HG02759 (cell line): ENCODE results near the gene LNPK.
"Not testable (repeated sequence)": the region's sequence is repeated elsewhere in the genome, so short reads cannot be mapped to it uniquely, and the experiment has no call there.

ENCODE experiments used
- ATAC-seq: cut with Tn5 transposase; IDR thresholded peaks from one replicate; pipeline ENCODE4 v1.9.1; 2021; ENCODE audit warnings: mild to moderate bottlenecking, moderate library complexity; ENCODE audit not compliant: unreplicated experiment

Gene LNPK

GRCh38 chr2:176001916-176002687, at the start of gene LNPK:
Gene LNPK, minus strand, starts transcription at chr2:176002267. Its CDS starts 6,683 bp downstream, at chr2:175995584.
- peak; percentile 93 for ATAC-seq

DNA sequence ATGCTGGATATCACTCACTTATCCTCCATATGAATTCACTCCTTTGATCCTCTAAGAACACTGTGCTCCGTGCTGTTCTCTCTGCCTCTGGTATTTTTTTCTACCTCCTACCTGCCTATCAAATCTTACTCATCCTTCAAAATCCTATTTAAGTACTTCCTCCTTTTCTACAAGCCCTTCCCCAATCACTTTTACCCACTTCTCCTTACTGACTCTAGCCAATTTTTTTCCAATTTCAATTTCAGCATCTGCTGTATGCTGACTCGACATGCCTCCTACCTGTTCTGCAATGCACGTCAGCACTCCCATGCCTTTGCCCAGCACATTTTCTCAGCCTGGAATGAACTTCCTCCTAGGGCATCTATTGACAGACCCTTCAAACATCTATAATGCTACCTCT, 37.3 kb upstream of the LNPK start:
- ATAC-seq = no peak

DNA sequence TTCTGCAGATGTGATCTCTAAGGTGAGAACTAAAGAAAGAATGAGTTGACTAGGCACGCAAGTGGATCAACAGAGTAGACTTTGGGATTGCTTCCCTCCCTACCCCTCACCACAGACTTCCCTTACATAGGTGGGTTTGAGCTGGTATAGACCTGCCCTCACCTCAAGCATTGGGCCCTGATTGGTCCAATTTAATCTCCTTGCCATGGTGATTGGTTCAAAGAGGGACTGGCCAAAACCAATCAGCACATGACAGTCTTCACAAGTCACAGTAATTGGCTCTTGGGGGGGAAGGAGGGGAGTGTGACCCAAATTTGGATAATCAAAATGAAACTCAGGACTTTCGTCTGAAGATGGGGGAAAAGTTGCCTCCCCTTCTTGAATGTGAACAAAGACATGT, 36.6 kb upstream of the LNPK start:
- ATAC-seq = no peak

GRCh38 chr2:176035013-176035691, 33.1 kb upstream of the LNPK start:
- no peak for ATAC-seq

GRCh38 chr2:176027806-176028205, 25.7 kb upstream of the LNPK start:
- ATAC-seq = no peak

DNA sequence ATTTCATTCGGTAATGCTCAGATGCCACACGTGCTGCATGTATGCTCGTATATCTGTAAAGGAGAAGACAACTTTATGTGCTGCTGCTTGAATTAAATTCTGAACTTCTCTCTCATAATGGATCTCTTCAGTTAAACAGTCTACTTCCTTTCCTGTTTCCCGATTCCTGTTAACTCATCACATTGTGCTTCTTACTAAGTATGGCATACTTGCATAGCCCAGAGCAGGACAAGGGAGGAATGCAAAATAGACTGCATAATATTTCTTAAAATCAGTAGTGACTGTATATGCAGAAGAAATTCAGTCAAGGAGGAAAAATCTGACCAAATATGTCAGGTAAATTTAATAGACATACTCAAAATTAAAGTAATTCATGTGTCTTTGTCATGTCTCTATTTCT, 23.9 kb upstream of the LNPK start:
- no peak for ATAC-seq

GRCh38 chr2:176024083-176024482, 22.0 kb upstream of the LNPK start:
- ATAC-seq = no peak

GRCh38 chr2:176022048-176022447, 20.0 kb upstream of the LNPK start:
- no peak for ATAC-seq

DNA sequence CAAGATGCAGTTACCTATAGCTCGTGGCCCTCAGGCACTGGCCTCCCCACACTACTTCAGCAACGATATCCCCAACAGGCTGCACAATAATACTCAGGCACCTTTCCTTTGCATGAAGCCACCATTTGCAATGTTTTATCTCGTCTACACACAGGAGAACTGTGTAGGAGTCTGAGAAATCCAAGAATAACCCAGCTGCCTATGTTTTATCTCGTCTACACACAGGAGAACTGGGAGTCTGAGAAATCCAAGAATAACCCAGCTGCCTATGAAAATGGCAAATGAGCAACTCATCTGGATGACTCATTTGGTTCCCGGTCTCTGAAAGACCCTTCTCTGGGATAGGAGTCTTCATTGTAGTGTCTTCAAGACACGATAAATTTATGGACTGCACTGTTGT, 18.3 kb upstream of the LNPK start:
- no peak for ATAC-seq

- no peak for ATAC-seq
These were observed 16.6 kb upstream of the LNPK start for GRCh38 chr2:176018708-176019107.

DNA sequence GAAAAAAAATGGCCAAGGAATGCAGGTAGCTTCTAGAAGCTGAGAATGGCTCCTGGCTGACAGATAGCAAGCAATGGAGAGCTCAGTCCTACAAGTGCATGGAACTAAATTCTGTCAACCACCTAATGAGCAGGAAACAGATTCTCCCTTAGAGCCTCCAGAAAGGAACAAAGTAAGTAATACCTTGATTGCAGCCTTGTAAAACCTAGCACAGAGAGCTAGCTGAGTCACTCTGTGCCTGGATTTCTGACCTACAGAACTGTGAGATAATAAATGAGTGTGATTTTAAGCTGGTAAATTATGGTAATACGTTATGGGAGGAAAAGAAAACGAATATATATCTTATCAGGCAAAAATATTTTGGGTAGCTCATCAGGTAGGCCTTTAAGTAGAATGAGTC, 7.4 kb upstream of the LNPK start:
- ATAC-seq = no peak

DNA sequence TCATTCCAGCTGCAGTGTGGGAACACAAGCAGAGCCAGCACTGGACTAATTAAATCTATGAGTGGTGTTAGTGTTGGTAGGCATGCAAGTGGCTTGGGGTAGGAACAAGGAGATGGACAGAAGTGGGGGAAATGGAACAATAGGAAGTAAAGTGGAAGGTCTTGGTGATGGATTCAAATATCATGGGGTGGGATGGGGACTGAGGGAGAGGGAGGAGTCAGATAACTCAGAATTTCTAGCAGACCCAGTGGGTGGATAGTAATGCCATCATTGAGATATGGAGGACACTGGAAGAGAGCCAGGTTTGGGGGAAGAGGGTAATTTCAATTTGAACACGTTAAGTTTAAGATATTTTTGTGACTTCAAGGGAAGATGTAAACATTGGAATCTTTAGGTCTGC, 2.9 kb upstream of the LNPK start:
- ATAC-seq = no peak

GRCh38 chr2:176003958-176004357, 1.9 kb upstream of the LNPK start:
- no peak for ATAC-seq

- no peak for ATAC-seq
These were observed 682 bp upstream of the LNPK start for GRCh38 chr2:176002688-176003210.

GRCh38 chr2:176001281-176001915, 669 bp downstream of the LNPK start:
- ATAC-seq = peak; percentile 56

DNA sequence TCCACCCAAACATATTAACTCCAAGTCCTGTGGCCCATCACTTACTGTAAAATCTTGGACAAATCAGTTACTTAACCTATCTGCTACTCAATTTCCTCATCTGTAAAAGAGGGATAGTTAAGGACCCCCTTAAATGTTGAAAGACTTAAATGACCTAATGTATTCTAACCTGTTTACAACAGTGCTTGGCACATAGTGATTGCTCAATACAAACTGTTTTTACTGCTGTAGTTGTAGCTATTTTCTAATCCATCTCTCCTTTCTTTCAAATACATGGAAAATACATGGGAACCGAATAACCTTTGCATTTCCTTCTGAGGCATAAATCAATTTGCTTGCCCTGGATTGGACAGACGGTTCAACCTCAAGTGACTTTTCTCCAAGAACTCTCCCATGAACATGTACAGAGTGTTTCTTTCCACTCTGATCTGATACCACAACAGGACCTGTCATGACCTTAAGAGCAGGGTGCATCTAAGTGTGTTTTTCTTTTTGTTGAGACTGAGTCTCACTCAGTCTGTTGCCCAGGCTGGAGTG, 2.7 kb downstream of the LNPK start:
- no peak for ATAC-seq

GRCh38 chr2:175990099-175990498, 12.0 kb downstream of the LNPK start:
- no peak for ATAC-seq

DNA sequence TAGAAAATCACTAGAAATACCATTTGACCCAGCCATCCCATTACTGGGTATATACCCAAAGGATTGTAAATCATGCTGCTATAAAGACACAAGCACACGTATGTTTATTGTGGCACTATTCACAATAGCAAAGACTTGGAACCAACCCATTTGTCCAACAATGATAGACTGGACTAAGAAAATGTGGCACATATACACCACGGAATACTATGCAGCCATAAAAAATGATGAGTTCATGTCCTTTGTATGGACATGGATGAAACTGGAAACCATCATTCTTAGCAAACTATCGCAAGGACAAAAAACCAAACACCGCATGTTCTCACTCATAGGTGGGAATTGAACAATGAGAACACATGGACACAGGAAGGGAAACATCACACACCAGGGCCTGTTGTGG, 14.9 kb downstream of the LNPK start:
- ATAC-seq = not testable (repeated sequence)

- no peak for ATAC-seq
These were observed 17.2 kb downstream of the LNPK start for GRCh38 chr2:175984846-175985245.

- no peak for ATAC-seq
These were observed 20.5 kb downstream of the LNPK start for GRCh38 chr2:175981551-175981950.

DNA sequence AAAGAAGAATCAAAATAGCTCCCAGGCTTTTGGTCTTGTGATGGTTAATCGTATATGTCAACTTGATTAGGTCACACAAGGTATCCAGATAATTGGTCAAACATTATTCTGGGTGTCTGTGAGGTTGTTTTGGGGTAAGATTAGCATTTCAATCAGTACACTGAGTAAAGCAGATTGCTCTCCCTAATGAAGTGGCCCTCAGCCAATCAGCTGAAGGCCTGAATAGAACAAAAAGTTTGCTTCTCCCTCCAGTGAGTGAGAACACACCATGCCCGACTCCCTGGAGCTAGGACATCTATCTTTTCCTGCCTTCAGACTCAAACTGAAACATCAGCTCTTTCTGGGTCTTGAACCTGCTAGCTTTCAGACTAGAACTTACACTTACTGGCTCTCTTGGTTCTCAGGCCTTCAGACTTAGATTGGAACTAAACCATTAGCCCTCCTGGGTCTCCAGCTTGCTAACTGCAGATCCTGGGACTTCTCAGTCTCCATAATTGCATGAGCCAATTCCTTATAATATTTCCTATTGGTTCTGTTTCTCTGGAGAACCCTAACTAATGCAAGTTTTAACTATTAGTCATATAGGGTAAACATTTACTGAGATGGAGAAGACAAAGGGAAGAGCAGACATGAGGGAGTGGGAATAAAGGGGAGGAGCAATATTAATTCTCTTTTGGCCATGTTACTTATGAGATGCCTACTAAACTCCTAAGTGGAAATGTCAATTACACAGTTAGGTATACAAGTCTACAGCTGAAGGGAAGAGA, 25.5 kb downstream of the LNPK start:
- no peak for ATAC-seq
